ENCODE results near the gene JSRP1. TPM values are rescaled to one million over a fixed set of nuclear protein-coding genes. Genes with fewer than 3 reads are reported as not detected.

JSRP1 gene
- total RNA-seq, 2 experiments from 2014 or later, result 1.5 to 15.9 TPM

DNA sequence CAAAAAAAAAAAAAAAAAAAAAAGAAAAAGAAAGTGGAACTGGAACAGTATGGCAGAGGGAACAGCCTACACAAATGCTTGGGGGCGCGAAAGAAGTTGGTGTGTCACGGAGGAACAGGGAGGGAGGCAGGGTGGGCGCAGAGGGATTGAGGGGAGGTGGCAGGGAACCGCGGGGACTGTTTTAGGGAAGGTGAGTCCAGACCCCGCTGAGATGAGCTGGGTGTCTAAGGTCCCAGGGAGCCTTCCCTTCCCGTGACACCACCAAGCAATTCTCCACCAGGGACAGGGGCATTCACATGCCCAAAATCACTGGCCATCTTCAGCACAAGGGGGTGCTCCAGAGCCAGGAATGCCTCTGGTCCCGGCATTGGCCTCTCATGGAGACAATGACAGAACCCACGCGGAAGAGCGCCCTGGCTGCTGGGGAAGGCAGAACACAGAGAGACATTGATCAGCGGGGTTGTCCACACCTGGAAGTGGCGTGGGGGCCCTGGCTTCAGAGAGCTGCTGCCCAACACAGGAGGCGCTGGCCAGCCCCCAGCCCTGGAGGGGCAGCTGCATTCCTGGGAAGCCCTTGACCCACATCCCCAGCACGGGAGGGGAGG lies 18.8 kb upstream of the JSRP1 start:
- Histone ChIP-seq H3K36me3 (ENCODE audit: insufficient read depth, low read length) (peaks cover 57% of the 10 kb centered on the region), H3K27ac (ENCODE audit: low read depth, low read length, poor library complexity, severe bottlenecking) (no peak overlapping the region), H4K20me1 (ENCODE audit: insufficient read depth, low read length) (peaks cover 6% of the 10 kb centered on the region), H3K79me2 (ENCODE audit: insufficient read depth, low read depth, low read length) (peaks cover 46% of the 10 kb centered on the region), H3K4me2 (ENCODE audit: low read length) (no peak overlapping the region), H2AFZ (ENCODE audit: low read length) (no peak overlapping the region), H3K4me1 (ENCODE audit: insufficient read depth, low read length, poor library complexity, severe bottlenecking) (peaks cover 26% of the 10 kb centered on the region), H3K9me3 (ENCODE audit: low read length) (no peaks in the 10 kb centered on the region), H3K4me3 (ENCODE audit: low read depth, low read length, poor library complexity, severe bottlenecking) (no peak overlapping the region), H3K9me2 (ENCODE audit: insufficient read depth, low read length) (no peaks in the 10 kb centered on the region)
- ChIA-PET POLR2A (no interaction called here), CTCF (ENCODE audit: unreplicated experiment) (interaction anchor here (0.6 to 0.7 kb wide), 2 partner anchors 14 to 20 kb away, joined by 3 to 4 read pairs; no protein-coding TSS in a partner anchor)
- intact Hi-C loops (cut with micrococcal nuclease; ENCODE audit: unreplicated experiment), result no loop called here
- peak; percentile 62 for DNase-seq (ENCODE audit: low spot score)
- no TSS peak for BruUV-seq (replicated peaks)
- TF ChIP-seq, protein P1, sequence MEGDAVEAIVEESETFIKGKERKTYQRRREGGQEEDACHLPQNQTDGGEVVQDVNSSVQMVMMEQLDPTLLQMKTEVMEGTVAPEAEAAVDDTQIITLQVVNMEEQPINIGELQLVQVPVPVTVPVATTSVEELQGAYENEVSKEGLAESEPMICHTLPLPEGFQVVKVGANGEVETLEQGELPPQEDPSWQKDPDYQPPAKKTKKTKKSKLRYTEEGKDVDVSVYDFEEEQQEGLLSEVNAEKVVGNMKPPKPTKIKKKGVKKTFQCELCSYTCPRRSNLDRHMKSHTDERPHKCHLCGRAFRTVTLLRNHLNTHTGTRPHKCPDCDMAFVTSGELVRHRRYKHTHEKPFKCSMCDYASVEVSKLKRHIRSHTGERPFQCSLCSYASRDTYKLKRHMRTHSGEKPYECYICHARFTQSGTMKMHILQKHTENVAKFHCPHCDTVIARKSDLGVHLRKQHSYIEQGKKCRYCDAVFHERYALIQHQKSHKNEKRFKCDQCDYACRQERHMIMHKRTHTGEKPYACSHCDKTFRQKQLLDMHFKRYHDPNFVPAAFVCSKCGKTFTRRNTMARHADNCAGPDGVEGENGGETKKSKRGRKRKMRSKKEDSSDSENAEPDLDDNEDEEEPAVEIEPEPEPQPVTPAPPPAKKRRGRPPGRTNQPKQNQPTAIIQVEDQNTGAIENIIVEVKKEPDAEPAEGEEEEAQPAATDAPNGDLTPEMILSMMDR (conservative IDR thresholded peaks at IDR 0.05; ENCODE audit: low read length), result peak; percentile 67
- no peak for TF ChIP-seq EZH2phosphoT487 (IDR thresholded peaks at IDR 0.05; ENCODE audit: borderline replicate concordance, low read depth, low read length)

DNA sequence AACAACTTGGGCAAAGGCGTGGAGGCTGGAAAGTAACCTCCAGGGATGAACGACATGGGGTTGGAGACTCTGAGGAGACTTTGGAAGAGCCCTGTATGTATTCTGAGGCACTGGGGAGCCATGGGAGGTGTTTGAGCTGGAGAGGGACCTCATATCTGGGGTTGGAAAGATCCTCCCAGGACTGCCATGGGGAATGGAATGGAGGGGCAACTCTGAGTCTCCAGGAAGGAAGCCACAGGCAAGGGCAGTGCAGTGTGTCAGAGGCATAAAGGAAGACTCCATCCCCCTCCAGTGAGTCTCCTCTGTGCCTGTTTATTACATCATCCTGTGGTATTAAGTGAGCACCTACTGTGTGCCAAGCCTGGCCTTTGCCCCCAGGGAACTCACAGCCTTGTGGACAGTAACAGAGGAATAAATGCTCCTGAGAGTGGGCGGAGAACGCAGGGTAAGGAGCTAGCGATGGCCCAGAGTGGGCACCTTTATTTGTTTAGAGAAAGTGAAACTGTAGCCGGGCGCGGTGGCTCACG lies 18.0 kb upstream of the JSRP1 start:
- peaks cover 26% of the 10 kb centered on the region for H3K4me1 ChIP-seq (ENCODE audit: insufficient read depth, low read length, poor library complexity, severe bottlenecking)
- BruUV-seq (replicated peaks), result no TSS peak
- H3K4me3 ChIP-seq (ENCODE audit: low read depth, low read length, poor library complexity, severe bottlenecking), result peak overlapping the region; percentile 47
- no peaks in the 10 kb centered on the region for H3K9me2 ChIP-seq (ENCODE audit: insufficient read depth, low read length)
- H3K4me2 ChIP-seq (ENCODE audit: low read length), result peak overlapping the region; percentile 98
- no peaks in the 10 kb centered on the region for H3K9me3 ChIP-seq (ENCODE audit: low read length)
- H3K36me3 ChIP-seq (ENCODE audit: insufficient read depth, low read length), result peaks cover 63% of the 10 kb centered on the region
- H3K27ac ChIP-seq (ENCODE audit: low read depth, low read length, poor library complexity, severe bottlenecking), result peak overlapping the region; percentile 93
- H3K79me2 ChIP-seq (ENCODE audit: insufficient read depth, low read depth, low read length), result peaks cover 53% of the 10 kb centered on the region
- TF ChIP-seq, protein P1 (conservative IDR thresholded peaks at IDR 0.05; ENCODE audit: low read length), result no peak
- no peak for TF ChIP-seq EZH2phosphoT487 (IDR thresholded peaks at IDR 0.05; ENCODE audit: borderline replicate concordance, low read depth, low read length)
- CTCF ChIA-PET (ENCODE audit: unreplicated experiment), result interaction anchor here (0.6 to 0.7 kb wide), 2 partner anchors 15 to 20 kb away, joined by 3 to 4 read pairs; no protein-coding TSS in a partner anchor
- no peak for DNase-seq (ENCODE audit: low spot score)
- intact Hi-C loops (cut with micrococcal nuclease; ENCODE audit: unreplicated experiment), result no loop called here
- POLR2A ChIA-PET, result no interaction called here
- H4K20me1 ChIP-seq (ENCODE audit: insufficient read depth, low read length), result peaks cover 10% of the 10 kb centered on the region
- no peak overlapping the region for H2AFZ ChIP-seq (ENCODE audit: low read length)
